Keratinocyte (primary cell): ENCODE results near the gene FAM90A1. TPM values are rescaled to one million over a fixed set of nuclear protein-coding genes. Genes with fewer than 3 reads are reported as not detected.
"Not testable (repeated sequence)": the region's sequence is repeated elsewhere in the genome, so short reads cannot be mapped to it uniquely, and the experiment has no call there.

Experiments
- DNase-seq: peaks from one replicate; pipeline ENCODE4 v3.0.0-alpha.2; 2011; ENCODE audit warnings: low read depth, missing footprints, low spot score
- FAIRE-seq: peaks from 2 replicates; lab custom pipeline; 2011; peaks lifted over from hg19 to GRCh38; lab: Jason Lieb, UNC
- H2AFZ ChIP-seq: 2 replicates; pipeline ENCODE4 v1.6.0; 2012; ENCODE audit warnings: low read length, control low read depth, inconsistent platforms; ENCODE audit not compliant: control insufficient read depth
- H3K27ac ChIP-seq: 2 replicates; pipeline ENCODE4 v1.5.1; 2011; ENCODE audit warnings: low read length; ENCODE audit not compliant: control insufficient read depth, insufficient read depth
- H3K27me3 ChIP-seq: 3 replicates; pipeline ENCODE4 v1.6.0; 2011; ENCODE audit warnings: low read length; ENCODE audit not compliant: control insufficient read depth, insufficient read depth; ENCODE audit errors: extremely low read depth
- H3K36me3 ChIP-seq, 2 experiments: 2 replicates in 1 of 2; 3 replicates in 1 of 2; pipeline ENCODE4 v1.5.1; 2011; ENCODE audit warnings: low read length in 2 of 2, mild to moderate bottlenecking in 1 of 2; ENCODE audit not compliant: control insufficient read depth in 2 of 2, insufficient read depth in 2 of 2; ENCODE audit errors: extremely low read depth in 1 of 2
- H3K4me1 ChIP-seq: 3 replicates; pipeline ENCODE4 v1.5.1; 2011; ENCODE audit warnings: low read length; ENCODE audit not compliant: control insufficient read depth, insufficient read depth; ENCODE audit errors: extremely low read depth
- H3K4me2 ChIP-seq: 3 replicates; pipeline ENCODE4 v1.6.0; 2011; ENCODE audit warnings: low read depth, low read length; ENCODE audit not compliant: control insufficient read depth, insufficient read depth; ENCODE audit errors: extremely low read depth
- H3K4me3 ChIP-seq, 3 experiments: fragments of 200-600 bp in 1 of 3; sonication (generic) in 1 of 3; 2 replicates in 2 of 3; 3 replicates in 1 of 3; pipeline ENCODE4 v1.5.1; 2011 to 2016; ENCODE audit warnings: low read length in 3 of 3, mild to moderate bottlenecking in 3 of 3, control low read depth in 2 of 3, inconsistent platforms in 1 of 3, low read depth in 1 of 3, mixed read lengths in 1 of 3, mixed run types in 1 of 3, moderate library complexity in 1 of 3; ENCODE audit not compliant: control insufficient read depth in 2 of 3, insufficient read depth in 2 of 3; ENCODE audit errors: extremely low read depth in 1 of 3
- H3K79me2 ChIP-seq: 2 replicates; pipeline ENCODE4 v1.6.0; 2012; ENCODE audit warnings: low read length; ENCODE audit not compliant: control insufficient read depth, insufficient read depth
- H3K9ac ChIP-seq: 3 replicates; pipeline ENCODE4 v1.6.0; 2011; ENCODE audit warnings: low read length; ENCODE audit not compliant: control insufficient read depth, insufficient read depth; ENCODE audit errors: extremely low read depth
- H3K9me1 ChIP-seq: 3 replicates; pipeline ENCODE4 v1.6.0; 2011; ENCODE audit warnings: low read length; ENCODE audit not compliant: control insufficient read depth, insufficient read depth; ENCODE audit errors: extremely low read depth
- H3K9me3 ChIP-seq: 2 replicates; pipeline ENCODE4 v1.5.1; 2012; ENCODE audit warnings: low read depth, low read length; ENCODE audit not compliant: control insufficient read depth
- H4K20me1 ChIP-seq: 3 replicates; pipeline ENCODE4 v1.6.0; 2011; ENCODE audit warnings: low read length; ENCODE audit not compliant: control insufficient read depth, insufficient read depth; ENCODE audit errors: extremely low read depth
- dilution Hi-C: fragments of 300-500 bp; cut with MboI; formaldehyde crosslinking; loops from one replicate; pipeline ENCODE4 v1.7.0; 2020; ENCODE audit warnings: low sequenced_read_pairs; ENCODE audit not compliant: extremely low pct_ligation_motif_present
- polyA plus RNA-seq, 5 experiments: library from polyadenylated mRNA; depleted of rRNA in 3 of 5; stranded (reverse) in 3 of 5; stranded (forward) in 1 of 5; unstranded in 1 of 5; fragments of >200 nt; gene quantifications; 1 replicate in 1 of 5; 2 replicates in 3 of 5; 3 replicates in 1 of 5; pipeline versions ENCODE4 v1.2.1 to v1.2.3, GENCODE V29; 2011 to 2012; ENCODE audit warnings: missing spikeins in 2 of 5, low read depth in 1 of 5, low replicate concordance in 1 of 5

The FAM90A1 gene
- polyA plus RNA-seq, 1 donor (not counting 4 experiments of a cell fraction or from before 2014, with no cell fraction given) = 0.04 TPM

GRCh38 chr12:8234746-8235145 is 7.3 kb upstream of the FAM90A1 start:
- FAIRE-seq, H3K9me3 ChIP-seq: not testable (repeated sequence)

GRCh38 chr12:8233935-8234495 is 6.6 kb upstream of the FAM90A1 start:
- H3K9ac ChIP-seq, H3K27ac ChIP-seq, H3K4me1 ChIP-seq, H3K4me2 ChIP-seq, FAIRE-seq, H3K36me3 ChIP-seq, DNase-seq, H3K79me2 ChIP-seq, H3K27me3 ChIP-seq, H3K9me3 ChIP-seq, H4K20me1 ChIP-seq, H2AFZ ChIP-seq, H3K9me1 ChIP-seq, H3K4me3 ChIP-seq, dilution Hi-C loops: not testable (repeated sequence)

More at GRCh38 chr12:8234746-8235145, 7.3 kb upstream of the FAM90A1 start:
- H3K9me1 ChIP-seq, H3K27me3 ChIP-seq, H3K79me2 ChIP-seq, H3K36me3 ChIP-seq, H3K4me1 ChIP-seq, H4K20me1 ChIP-seq, H3K27ac ChIP-seq, H3K4me2 ChIP-seq, DNase-seq, H3K9ac ChIP-seq, H3K4me3 ChIP-seq, H2AFZ ChIP-seq, dilution Hi-C loops: not testable (repeated sequence)

GRCh38 chr12:8233300-8233855 is 6.0 kb upstream of the FAM90A1 start:
- H4K20me1 ChIP-seq, FAIRE-seq, H3K27me3 ChIP-seq, H3K36me3 ChIP-seq, H3K9me1 ChIP-seq, H3K9ac ChIP-seq, H3K9me3 ChIP-seq, DNase-seq, H2AFZ ChIP-seq, H3K4me1 ChIP-seq, H3K79me2 ChIP-seq, H3K4me3 ChIP-seq, dilution Hi-C loops, H3K27ac ChIP-seq, H3K4me2 ChIP-seq: not testable (repeated sequence)
